ENCODE measurements around the gene COL8A1. TPM values are rescaled to one million over a fixed set of nuclear protein-coding genes. Genes with fewer than 3 reads are reported as not detected.

COL8A1 gene
- total RNA-seq, 1 experiment from 2014 or later, result 0.13 TPM

GRCh38 chr3:99762901-99763300, 124.5 kb downstream of the COL8A1 start:
- TF ChIP-seq, protein P1, sequence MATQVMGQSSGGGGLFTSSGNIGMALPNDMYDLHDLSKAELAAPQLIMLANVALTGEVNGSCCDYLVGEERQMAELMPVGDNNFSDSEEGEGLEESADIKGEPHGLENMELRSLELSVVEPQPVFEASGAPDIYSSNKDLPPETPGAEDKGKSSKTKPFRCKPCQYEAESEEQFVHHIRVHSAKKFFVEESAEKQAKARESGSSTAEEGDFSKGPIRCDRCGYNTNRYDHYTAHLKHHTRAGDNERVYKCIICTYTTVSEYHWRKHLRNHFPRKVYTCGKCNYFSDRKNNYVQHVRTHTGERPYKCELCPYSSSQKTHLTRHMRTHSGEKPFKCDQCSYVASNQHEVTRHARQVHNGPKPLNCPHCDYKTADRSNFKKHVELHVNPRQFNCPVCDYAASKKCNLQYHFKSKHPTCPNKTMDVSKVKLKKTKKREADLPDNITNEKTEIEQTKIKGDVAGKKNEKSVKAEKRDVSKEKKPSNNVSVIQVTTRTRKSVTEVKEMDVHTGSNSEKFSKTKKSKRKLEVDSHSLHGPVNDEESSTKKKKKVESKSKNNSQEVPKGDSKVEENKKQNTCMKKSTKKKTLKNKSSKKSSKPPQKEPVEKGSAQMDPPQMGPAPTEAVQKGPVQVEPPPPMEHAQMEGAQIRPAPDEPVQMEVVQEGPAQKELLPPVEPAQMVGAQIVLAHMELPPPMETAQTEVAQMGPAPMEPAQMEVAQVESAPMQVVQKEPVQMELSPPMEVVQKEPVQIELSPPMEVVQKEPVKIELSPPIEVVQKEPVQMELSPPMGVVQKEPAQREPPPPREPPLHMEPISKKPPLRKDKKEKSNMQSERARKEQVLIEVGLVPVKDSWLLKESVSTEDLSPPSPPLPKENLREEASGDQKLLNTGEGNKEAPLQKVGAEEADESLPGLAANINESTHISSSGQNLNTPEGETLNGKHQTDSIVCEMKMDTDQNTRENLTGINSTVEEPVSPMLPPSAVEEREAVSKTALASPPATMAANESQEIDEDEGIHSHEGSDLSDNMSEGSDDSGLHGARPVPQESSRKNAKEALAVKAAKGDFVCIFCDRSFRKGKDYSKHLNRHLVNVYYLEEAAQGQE (IDR thresholded peaks at IDR 0.05; ENCODE audit: insufficient read depth in 1 of 2, low read depth in 2 of 2, low read length in 1 of 2), result no peak
- no peak for TF ChIP-seq POLR2AphosphoS5 (IDR thresholded peaks at IDR 0.05; ENCODE audit: low read depth, low read length)
- TF ChIP-seq TCF7L2 (IDR thresholded peaks at IDR 0.05; ENCODE audit: low read depth, low read length), result no peak
- no peak for TF ChIP-seq CTCF (IDR thresholded peaks at IDR 0.05)
- no peak for TF ChIP-seq SIN3A (IDR thresholded peaks at IDR 0.05; ENCODE audit: borderline replicate concordance, insufficient read depth, low read depth, low read length)
- Histone ChIP-seq H3K36me3 (ENCODE audit: control insufficient read depth, insufficient read depth, low read length) (no peaks in the 10 kb centered on the region), H3K4me1 (ENCODE audit: control insufficient read depth, insufficient read depth, low read length) (no peaks in the 10 kb centered on the region), H3K9me3 (ENCODE audit: control insufficient read depth, insufficient read depth, low read depth, low read length) (no peaks in the 10 kb centered on the region), H3K27me3 (ENCODE audit: control insufficient read depth, insufficient read depth, low read length) (peaks cover 16% of the 10 kb centered on the region), H3K27ac (ENCODE audit: low read length) (no peak overlapping the region), H3K4me3 (ENCODE audit: low read depth in 2 of 2, low read length in 2 of 2) (no peak overlapping the region)
- DNase-seq (ENCODE audit: low read depth, low spot score) (no peak), ATAC-seq (no peak)
- BruUV-seq (replicated peaks), result no TSS peak
- intact Hi-C loops (cut with micrococcal nuclease; ENCODE audit: unreplicated experiment) (no loop called here), in situ Hi-C loops (cut with HindIII; ENCODE audit: low pct_unique_long_range_greater_than_20kb, low sequenced_read_pairs) (no loop called here)
- ChIA-PET CTCF (no interaction called here), POLR2A (no interaction called here)

DNA sequence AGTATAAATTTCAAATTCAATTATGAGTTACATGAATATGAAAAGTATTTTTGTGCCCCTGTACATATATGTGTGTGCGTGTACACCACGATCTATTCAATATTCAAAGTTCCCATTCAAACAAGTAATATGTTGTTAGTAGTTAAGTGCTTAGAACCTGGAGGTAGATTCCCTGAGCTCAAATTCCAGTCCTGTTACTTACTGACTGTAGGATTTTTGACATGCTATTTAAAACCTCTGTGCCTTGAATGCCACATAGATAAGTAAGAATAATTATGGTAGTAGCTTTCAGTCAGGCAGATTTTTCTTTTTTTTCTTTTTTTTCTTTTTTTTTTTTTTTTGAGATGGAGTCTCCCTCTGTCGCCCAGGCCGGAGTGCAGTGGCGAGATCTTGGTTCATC, 126.0 kb downstream of the COL8A1 start:
- ChIA-PET CTCF (no interaction called here), POLR2A (interaction anchor here (0.6 kb wide), 1 partner anchor 1845 kb away, joined by 10 read pairs; no protein-coding TSS in a partner anchor)
- intact Hi-C loops (cut with micrococcal nuclease; ENCODE audit: unreplicated experiment) (no loop called here), in situ Hi-C loops (cut with HindIII; ENCODE audit: low pct_unique_long_range_greater_than_20kb, low sequenced_read_pairs) (no loop called here)
- DNase-seq (ENCODE audit: low read depth, low spot score), result no peak
- H3K9me3 ChIP-seq (ENCODE audit: control insufficient read depth, insufficient read depth, low read depth, low read length), result no peaks in the 10 kb centered on the region
- H3K4me3 ChIP-seq (ENCODE audit: low read depth in 2 of 2, low read length in 2 of 2), result no peak overlapping the region
- ATAC-seq, result no peak
- no peak overlapping the region for H3K27ac ChIP-seq (ENCODE audit: low read length)
- H3K27me3 ChIP-seq (ENCODE audit: control insufficient read depth, insufficient read depth, low read length), result peaks cover 5% of the 10 kb centered on the region; the same call in 1 of the 2 replicates
- BruUV-seq (replicated peaks), result no TSS peak
- H3K36me3 ChIP-seq (ENCODE audit: control insufficient read depth, insufficient read depth, low read length), result no peaks in the 10 kb centered on the region
- TF ChIP-seq, protein P1 (IDR thresholded peaks at IDR 0.05; ENCODE audit: insufficient read depth in 1 of 2, low read depth in 2 of 2, low read length in 1 of 2), result no peak
- no peak for TF ChIP-seq SIN3A (IDR thresholded peaks at IDR 0.05; ENCODE audit: borderline replicate concordance, insufficient read depth, low read depth, low read length)
- TF ChIP-seq TCF7L2 (IDR thresholded peaks at IDR 0.05; ENCODE audit: low read depth, low read length), result no peak
- TF ChIP-seq POLR2AphosphoS5 (IDR thresholded peaks at IDR 0.05; ENCODE audit: low read depth, low read length), result no peak
- no peak for TF ChIP-seq CTCF (IDR thresholded peaks at IDR 0.05)
- no peaks in the 10 kb centered on the region for H3K4me1 ChIP-seq (ENCODE audit: control insufficient read depth, insufficient read depth, low read length)

Data from Panc1 (cell line).